ENCODE measurements around the gene SRSF9.
"Not testable (repeated sequence)": the region's sequence is repeated elsewhere in the genome, so short reads cannot be mapped to it uniquely, and the experiment has no call there.

Gene SRSF9, protein sequence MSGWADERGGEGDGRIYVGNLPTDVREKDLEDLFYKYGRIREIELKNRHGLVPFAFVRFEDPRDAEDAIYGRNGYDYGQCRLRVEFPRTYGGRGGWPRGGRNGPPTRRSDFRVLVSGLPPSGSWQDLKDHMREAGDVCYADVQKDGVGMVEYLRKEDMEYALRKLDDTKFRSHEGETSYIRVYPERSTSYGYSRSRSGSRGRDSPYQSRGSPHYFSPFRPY

GRCh38 chr12:120469450-120470149 lies at the start of gene SRSF9:
SRSF9 (minus strand) TSS chr12:120469748; CDS start chr12:120469609, 139 bp downstream.
- peak; percentile 97 for DNase-seq

DNA sequence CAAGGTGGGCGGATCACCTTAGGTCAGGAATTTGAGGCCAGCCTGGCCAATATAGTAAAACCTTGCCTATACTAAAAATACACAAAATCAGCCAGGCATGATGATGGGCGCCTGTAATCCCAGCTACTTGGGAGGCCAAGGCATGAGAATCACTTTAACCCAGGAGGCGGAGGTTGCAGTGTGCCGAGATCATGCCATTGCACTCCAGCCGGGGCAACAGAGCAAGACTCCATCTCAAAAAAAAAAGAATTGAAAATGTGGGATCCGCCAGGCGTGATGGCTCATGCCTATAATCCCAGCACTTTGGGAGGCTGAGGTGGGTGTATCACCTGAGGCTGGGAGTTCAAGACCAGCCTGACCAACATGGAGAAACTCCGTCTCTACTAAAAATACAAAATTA lies 49.8 kb upstream of the SRSF9 start:
- DNase-seq: not testable (repeated sequence)

GRCh38 chr12:120515496-120515895 lies 45.9 kb upstream of the SRSF9 start:
- no peak for DNase-seq

DNA sequence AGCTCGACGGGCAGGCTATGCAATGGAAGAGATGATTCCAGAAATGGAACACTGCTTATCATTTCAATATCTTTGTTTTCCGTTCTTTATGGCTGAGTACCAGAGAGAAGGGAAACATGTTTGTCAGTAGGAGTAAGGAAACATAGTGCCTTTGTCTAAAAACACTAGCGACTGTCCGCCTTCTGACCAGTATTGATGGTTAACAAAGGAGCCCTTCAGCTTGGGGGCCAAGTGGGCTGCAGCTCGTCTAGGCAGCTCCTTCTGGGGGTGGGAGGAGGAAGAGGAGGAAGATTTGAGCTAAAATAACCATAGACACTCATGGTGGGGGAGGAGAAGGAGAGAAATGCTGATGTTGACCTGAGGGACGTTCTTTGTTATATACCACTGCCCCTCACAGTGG lies 44.5 kb upstream of the SRSF9 start:
- DNase-seq: no peak

DNA sequence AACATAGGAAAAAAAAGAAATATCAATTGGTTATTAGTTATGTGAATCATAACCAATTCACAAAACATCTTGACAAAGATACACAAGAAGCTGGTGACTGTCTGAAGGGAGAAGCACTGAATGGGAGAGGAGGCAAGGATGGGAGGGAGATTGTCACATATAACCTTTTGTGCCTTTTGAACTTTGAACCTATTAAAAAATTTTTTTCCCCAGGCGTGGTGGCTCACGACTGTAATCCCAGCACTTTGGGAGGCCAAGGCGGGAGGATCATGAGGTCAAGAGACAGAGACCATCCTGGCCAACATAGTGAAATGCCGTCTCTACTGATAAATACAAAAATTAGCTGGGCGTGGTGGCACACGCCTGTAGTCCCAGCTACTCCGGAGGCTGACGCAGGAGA lies 39.0 kb upstream of the SRSF9 start:
- no peak for DNase-seq

GRCh38 chr12:120504587-120504986 lies 35.0 kb upstream of the SRSF9 start:
- no peak for DNase-seq

DNA sequence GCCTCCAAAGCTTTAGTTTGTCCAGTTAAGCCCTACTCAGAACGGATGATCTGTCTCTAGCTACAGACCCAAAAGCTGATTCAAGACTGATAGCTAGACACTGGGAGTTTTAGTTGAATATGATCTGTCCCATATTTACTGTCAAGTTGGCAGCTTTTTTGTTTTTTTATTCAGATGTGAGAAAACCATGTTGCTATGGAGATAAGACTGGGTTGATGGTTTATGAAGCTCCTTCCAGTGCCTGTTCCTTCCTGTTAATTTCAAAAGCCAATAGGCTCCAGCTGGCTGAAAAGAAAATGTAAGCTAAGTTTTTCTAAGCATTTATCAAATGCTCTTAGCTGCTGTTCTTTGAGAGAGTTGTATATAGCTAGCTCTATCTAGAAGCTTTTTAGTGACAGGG lies 31.0 kb upstream of the SRSF9 start:
- peak; percentile 6 for DNase-seq

DNA sequence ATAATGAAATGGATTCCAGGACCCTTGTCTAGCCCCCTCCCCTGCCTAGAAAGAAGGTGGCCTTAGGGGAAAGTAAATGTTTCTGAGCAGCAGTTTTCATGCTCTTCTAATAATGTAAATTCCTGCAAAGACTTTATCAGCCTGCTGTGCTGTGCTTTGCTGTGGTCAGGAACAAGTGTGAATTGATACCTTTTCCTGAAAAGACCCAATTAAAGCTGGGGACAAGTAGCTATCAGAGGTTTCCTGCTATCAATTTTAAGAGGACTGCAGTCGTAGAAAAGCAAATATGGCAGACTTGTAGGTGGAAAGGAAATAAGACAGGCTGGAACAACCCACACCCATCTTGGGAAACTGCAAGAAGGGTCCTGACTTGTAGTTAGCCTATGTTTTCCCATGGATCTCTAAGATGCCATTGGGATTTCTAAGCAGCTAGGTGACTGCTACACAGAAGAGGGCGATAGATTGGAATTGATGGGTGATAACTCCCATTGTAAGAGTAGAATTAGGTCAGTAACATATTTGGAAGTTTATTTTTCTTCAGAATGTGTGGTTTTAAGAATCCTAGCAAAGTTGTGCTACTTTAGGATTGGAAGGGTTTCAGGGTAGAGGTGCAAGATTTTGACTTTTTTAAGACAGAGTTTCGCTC lies 29.4 kb upstream of the SRSF9 start:
- no peak for DNase-seq

DNA sequence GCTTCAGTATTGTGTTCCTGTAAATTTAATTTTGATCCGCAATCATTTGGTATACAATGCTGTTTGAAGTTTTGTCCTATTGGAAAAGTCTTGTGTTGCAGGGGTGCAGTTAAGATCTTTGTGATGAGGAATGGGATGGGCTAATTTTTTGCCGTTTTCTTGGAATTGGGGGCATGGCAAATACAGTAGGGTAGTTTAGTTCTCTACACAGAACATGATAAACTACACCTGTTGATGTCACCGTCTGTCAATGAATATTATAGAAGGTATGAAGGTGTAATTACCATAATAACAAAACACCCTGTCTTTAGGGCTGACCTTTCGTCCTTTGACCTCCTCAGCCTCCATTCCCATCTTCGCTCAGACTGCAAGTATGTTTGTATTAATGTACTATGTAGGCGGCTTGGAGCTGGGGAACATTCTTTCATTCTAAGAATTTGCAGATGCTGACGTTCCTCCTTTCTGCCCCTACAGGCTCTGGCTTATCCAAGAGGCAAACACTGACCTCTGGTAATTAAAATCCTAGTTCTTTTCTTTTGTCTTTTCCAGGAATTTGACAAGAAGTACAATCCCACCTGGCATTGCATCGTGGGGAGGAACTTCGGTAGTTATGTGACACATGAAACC lies 28.1 kb upstream of the SRSF9 start:
- no peak for DNase-seq

GRCh38 chr12:120496413-120497340 lies 27.1 kb upstream of the SRSF9 start:
- peak; percentile 46 for DNase-seq

DNA sequence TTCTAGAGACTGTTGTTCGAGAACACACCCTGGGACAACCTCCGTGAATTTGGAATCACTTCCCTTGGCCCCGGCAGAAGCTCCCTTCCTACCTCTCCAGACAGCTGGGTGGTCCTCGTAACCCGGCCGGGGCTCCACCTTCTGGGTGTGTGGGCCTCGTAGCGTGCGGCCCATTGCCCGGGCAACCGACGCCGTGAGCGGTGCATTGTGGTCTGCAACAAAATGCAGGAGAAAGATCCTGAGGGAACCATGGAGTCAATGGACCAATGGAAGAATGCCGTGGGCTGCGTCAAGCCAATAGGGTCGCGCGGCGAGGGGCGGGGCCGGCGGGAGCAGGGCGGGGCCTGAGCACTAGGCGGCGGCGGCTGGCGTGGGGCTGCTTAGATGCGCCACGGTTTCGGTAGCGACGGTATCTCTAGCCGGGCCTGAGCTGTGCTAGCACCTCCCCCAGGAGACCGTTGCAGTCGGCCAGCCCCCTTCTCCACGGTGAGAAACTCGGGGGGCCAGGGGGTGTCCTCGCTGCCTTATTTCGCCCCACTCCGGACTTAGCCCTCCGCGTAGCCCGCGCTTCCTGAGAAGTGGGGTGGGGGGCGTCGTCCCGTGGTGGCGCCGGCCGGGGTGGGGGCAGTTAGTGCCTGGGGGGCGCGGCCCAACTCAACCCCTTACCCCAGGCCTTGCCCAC lies 26.3 kb upstream of the SRSF9 start, which contains the start of gene DYNLL1:
TSS of gene DYNLL1 (plus strand) at position 383 of the 682 bp plus-strand sequence. CDS start 309 bp downstream, outside the sequence.
- DNase-seq: peak; percentile 96

- no peak for DNase-seq
Measured at GRCh38 chr12:120495186-120495730, 25.7 kb upstream of the SRSF9 start.

- DNase-seq: no peak
Measured at GRCh38 chr12:120490833-120491512, 21.4 kb upstream of the SRSF9 start.

GRCh38 chr12:120490325-120490724 lies 20.8 kb upstream of the SRSF9 start:
- no peak for DNase-seq

DNA sequence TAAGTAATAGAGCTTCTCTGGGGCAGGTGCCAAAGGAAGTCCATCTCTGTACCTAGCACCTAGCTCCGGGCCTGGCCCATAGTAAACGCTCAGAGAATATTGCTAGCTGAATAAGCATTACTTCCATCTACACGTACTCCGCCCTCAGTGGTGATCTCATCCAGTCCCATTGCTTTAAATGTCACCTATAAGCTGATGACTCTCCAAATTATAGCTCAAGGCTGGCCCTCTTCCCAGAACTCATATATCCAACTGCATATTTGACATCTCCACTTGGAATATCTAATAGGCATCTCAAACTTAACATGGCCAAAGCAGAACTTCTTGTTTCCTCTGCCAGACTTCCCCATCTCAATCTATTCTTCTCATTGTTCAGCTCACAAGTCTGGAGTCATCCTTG lies 19.5 kb upstream of the SRSF9 start:
- DNase-seq: peak; percentile 53

- no peak for DNase-seq
Measured at GRCh38 chr12:120488057-120488640, 18.6 kb upstream of the SRSF9 start.

DNA sequence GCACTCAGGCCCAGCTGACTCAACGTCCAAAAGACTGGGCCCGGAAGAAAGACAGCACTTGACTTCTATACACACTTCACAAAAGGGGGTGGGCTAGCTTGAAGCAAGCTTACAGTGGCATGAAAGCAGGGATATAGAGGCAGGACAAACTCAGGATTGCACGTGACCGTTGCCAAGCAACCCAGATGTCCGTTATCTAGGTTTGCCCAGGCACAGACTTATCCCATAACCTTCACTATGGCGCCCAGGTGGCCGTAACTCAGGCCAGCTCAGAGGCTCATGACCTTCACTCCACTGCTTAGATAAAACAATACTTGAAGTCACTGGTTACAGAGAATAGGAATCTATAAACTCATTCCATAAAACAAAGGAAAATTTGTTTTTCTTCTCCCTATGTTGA lies 18.0 kb upstream of the SRSF9 start:
- DNase-seq: not testable (repeated sequence)

DNA sequence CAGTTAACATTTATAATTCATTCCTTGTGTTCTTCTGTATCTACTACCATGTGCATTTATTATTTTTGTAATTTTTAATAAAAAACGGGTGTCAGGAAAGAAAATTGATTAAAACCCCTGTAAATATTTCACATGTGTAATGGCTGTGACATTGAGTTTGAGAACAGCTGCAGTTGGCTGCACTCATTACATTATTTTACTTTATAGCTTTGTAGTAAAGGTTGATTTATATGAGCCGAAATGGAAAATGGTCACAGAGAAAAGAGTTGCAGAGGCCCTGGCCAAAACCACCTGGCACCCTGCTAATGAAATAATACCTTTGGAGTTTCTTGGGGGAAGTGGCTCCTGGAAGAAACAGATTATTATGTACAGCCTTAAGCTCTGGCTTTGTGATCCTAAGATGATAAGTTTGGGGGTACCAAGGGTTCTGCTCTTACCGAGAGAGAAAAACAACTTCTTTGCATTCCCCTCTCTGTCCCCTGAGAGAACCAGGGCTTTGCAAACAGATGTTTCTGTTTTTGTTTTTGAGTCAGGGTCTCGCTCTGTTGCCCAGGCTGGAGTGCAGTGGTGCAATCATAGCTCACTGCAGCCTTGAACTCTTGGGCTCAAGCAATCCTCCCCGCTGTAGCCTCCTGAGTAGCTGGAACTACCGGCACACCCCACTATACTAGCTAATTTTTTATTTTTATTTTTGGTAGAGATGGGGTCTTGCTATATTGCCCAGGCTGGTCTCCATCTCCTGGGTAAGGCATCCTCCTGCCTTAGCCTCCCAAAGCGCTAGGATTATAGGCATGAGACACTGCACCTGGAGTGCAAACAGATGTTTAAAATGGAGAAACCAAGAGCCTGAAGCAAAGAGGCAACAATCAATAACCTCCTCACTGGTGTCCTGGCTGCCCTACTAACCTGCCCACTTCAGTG lies 16.7 kb upstream of the SRSF9 start:
- DNase-seq: no peak

GRCh38 chr12:120483621-120484020 lies 14.1 kb upstream of the SRSF9 start:
- no peak for DNase-seq

All from fibroblast of skin of right biceps (primary cell).